T1000 (cell line): ENCODE data around the gene CCDC91.
"Not testable (repeated sequence)": the region's sequence is repeated elsewhere in the genome, so short reads cannot be mapped to it uniquely, and the experiment has no call there.

Experiments
- DNase-seq: peaks from one replicate; lab custom pipeline; 2025; ENCODE audit warnings: mixed read lengths; lab: John Stamatoyannopoulos, UW

Gene CCDC91

DNA sequence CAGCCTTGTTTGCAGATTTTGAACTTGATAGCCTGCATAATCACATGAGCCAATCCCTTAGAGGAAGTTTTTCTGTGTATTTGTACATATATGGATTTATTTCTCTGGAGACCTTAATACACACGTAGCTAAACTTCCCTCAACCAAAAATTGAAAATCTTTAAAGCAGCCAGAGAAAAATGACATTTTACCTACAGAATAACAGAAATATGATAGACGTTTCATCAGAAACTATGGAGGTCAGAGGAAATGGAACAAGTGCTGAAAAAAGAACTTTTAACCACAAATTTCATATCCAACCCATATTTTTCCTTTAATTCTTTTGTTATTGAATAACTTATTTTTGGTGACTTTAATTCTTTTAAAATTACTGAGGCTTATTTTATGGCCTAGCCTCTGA is 177.7 kb downstream of the CCDC91 start:
- no peak for DNase-seq

GRCh38 chr12:28369483-28369882 is 179.2 kb downstream of the CCDC91 start:
- DNase-seq: no peak

DNA sequence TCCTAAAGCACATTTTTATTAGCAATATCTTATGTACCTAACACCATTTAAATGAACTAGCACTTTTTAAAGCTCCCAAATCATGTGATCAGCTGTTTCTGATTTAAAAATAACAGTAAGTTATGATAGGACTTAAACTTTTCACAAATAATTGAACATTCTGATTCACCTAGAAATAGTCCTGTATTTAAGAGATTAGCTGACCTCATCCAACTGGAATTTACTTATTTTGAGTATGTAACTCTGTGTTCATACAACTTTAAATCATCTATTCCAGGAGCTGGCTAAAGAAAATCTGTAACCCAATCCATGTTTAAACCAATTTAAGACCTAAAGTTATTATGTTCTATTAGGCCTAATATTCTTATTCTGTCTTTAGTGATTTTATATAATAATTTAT is 184.3 kb downstream of the CCDC91 start:
- DNase-seq: no peak

DNA sequence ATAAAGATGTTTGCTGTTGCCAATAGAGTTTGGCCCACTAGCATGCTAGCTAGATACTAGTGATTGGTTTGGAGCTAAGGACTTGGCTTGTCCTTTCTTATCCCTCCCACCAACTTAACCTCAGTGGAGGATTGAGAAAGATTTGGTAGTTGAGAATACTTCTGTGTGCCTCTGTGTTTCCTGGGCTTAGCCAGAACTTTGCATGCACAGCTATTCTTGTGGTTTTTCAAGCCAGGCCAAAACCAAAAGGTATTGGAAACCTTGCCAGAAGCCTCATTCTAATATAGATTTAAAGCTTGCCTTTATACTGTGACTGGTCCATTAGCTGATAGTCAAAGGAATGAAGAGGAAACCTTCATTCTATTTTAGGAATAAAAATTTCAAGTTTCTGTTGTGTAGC is 188.5 kb downstream of the CCDC91 start:
- no peak for DNase-seq

GRCh38 chr12:28379779-28380178 is 189.5 kb downstream of the CCDC91 start:
- DNase-seq: not testable (repeated sequence)

- DNase-seq: no peak
Observed at GRCh38 chr12:28383368-28383767, 193.1 kb downstream of the CCDC91 start.

DNA sequence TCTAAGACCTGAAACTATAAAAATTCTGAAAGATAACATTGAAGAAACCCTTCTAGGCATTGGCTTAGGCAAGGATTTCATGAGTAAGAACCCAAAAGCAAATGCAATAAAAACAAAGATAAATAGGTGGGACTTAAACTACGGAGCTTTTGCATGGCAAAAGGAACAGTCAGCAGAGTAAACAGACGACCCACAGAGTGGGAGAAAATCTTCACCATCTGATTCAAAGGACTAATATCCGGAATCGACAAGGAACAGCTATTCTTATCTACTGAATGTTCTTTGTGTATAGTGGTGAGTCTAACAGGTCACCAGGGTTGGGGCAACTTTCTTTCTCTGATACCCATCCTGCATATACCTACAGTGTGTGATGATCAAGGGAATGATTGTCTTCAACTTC is 198.6 kb downstream of the CCDC91 start:
- DNase-seq: no peak

GRCh38 chr12:28390206-28390605 is 199.9 kb downstream of the CCDC91 start:
- DNase-seq: no peak

DNA sequence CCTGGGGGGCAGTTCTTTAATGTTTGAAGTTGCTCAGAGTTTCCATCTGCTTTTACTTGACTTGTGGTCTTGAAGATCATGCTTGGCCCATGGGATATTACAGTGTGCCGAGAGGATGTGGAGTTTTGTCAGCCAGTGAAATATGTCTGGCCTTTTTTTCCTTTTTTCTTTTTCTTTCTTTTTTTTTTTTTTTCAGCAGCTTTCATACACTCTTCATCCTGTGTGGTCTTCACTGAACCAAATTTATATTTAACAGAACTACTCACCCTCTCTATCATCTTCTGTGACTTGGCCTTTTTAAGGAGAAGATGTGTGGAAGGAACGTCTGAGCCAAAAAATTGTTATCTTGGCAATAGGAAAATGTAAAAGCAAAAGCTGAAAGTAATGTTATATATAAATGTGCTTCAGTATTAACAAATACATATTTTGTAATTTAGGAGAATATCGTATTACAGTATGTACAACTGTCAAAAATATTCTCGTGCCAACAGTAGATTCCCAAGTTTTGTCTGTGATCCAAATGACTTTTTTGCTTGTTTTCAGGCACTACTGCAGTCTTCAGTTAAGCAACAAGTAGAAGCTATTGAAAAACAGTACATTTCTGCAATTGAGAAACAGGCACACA is 200.6 kb downstream of the CCDC91 start:
- no peak for DNase-seq

DNA sequence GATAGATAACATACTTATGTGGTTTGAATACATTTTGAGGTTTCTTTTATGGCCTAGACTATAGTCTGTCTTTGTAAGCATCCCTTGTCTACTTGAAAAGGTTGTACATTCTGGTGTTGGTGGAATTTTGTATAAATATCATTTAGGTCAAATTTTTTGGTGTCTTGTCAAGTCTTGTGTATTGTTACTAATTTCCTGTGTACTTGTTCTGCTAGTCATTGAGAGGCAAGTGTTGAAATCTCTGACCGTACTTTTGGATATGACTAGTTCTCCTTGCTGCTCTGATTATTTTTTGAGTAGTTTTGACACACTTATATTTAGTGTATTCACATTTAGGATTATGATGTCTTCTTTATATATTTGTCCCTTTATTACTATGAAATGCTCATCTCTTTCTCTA is 219.6 kb downstream of the CCDC91 start:
- no peak for DNase-seq

- DNase-seq: no peak
Observed at GRCh38 chr12:28413460-28414109, 223.3 kb downstream of the CCDC91 start.

GRCh38 chr12:28415755-28416154 is 225.5 kb downstream of the CCDC91 start:
- DNase-seq: no peak

GRCh38 chr12:28421374-28421773 is 231.1 kb downstream of the CCDC91 start:
- no peak for DNase-seq

GRCh38 chr12:28424965-28425364 is 234.7 kb downstream of the CCDC91 start:
- DNase-seq: no peak

- no peak for DNase-seq
Observed at GRCh38 chr12:28425526-28425925, 235.3 kb downstream of the CCDC91 start.

GRCh38 chr12:28427046-28427445 is 236.8 kb downstream of the CCDC91 start:
- DNase-seq: no peak

- DNase-seq: no peak
Observed at GRCh38 chr12:28440081-28440608, 249.9 kb downstream of the CCDC91 start.

DNA sequence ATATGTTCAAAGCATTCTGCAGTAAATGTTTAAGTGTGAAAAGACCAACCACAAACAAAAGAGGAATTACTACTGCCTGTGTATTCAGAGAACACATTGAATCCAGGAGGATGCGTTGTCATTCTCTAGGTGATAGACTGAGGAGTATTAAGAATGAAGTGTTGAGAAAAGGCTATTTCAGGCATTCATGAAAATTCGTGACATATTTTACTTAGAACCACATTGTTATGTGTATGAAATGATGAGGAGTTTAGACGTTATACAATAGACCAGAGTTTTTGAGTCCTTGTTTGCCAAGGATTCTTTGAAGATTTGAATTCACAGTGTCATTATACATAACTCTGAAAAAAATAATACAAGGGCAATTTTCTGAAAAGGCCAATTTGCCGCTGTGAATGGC is 251.8 kb downstream of the CCDC91 start:
- DNase-seq: no peak

DNA sequence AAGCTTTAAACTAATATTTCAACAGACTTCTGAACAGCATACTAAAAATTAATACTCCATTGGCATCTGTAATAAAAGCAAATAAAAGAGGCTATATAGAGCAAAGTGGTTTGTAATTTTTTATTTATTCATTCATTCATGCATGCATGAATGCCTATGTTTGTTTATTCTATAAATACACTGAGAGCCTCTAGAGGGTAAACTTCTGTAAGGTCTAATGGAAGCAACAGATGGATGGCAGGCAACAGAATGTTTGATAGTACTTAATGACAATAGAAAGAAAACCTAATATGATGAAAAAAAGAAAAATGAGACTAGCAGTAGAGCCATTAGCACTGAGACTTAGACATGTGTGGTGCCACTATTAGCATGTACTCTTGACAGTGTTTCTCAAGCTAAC is 253.1 kb downstream of the CCDC91 start:
- DNase-seq: no peak

- DNase-seq: no peak
Observed at GRCh38 chr12:28446031-28446430, 255.8 kb downstream of the CCDC91 start.

GRCh38 chr12:28453686-28454085 is 263.4 kb downstream of the CCDC91 start:
- DNase-seq: no peak

DNA sequence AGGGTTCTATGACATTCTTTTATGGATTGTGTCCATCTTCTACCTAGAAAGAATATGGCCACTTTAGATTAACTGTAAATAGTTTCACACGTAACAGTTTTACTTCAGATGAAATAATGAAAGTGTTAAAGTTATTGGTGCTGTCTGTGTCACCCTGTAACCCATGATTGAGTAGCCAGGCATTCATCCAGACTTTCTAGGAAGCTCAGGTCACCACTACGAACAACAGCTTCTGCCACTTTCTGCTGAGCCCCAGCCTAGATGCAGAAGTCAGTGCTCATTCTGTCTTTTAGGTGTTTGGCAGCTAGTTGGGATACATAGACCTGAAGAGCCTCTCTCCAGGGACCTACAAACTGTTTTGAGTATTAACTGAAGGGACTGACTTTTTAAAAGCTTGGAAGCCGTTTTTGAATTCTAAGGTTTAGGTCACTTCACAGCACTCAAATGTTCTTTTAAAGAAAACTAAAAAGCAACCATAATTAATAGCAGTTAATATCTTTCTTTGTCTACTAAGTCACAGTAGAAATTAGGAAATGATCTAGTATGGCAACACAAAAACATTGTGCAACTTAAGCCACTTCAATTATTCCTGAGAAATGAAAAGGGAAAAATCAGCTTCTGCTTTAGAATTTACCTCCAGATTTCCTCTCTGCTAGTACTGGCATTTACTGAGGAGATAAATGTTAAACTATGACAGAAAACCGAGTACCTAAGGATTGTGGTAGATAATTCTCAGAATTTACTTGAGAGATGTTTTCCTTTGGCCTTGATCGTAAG is 266.9 kb downstream of the CCDC91 start:
- no peak for DNase-seq

GRCh38 chr12:28457785-28458184 is 267.5 kb downstream of the CCDC91 start:
- DNase-seq: no peak
